Small intestine (tissue), 7 donors: Measurements from ENCODE around the gene PTGR3. TPM values are rescaled to one million over a fixed set of nuclear protein-coding genes. Genes with fewer than 3 reads are reported as not detected.

Experiments used
- DNase-seq, 2 donors: peaks; one replicate each; pipeline versions ENCODE4 v3.0.0 to v3.0.0-alpha.2; 2013
- FAIRE-seq: peaks from 2 replicates; lab custom pipeline; 2012; peaks lifted over from hg19 to GRCh38; lab: Jason Lieb, UNC
- H3K27ac ChIP-seq, 3 donors: one replicate each; pipeline ENCODE4 v1.5.1; 2013; ENCODE audit warnings: low read length in 2 of 3, mild to moderate bottlenecking in 2 of 3, control low read depth in 1 of 3, inconsistent platforms in 1 of 3, low read depth in 1 of 3, moderate library complexity in 1 of 3
- H3K27me3 ChIP-seq, 3 donors: one replicate each; pipeline ENCODE4 v1.6.1; 2013; ENCODE audit warnings: low read length in 3 of 3, inconsistent platforms in 1 of 3; ENCODE audit not compliant: control insufficient read depth in 3 of 3, insufficient read depth in 3 of 3
- H3K36me3 ChIP-seq, 3 donors: one replicate each; pipeline ENCODE4 v1.6.1; 2013; ENCODE audit warnings: low read length in 3 of 3, inconsistent platforms in 1 of 3, low read depth in 1 of 3, mild to moderate bottlenecking in 1 of 3, moderate library complexity in 1 of 3; ENCODE audit not compliant: control insufficient read depth in 3 of 3, insufficient read depth in 2 of 3
- H3K4me1 ChIP-seq, 3 donors: one replicate each; pipeline ENCODE4 v1.6.1; 2013; ENCODE audit warnings: low read length in 2 of 3, inconsistent platforms in 1 of 3, low read depth in 1 of 3, mild to moderate bottlenecking in 1 of 3, moderate library complexity in 1 of 3; ENCODE audit not compliant: control insufficient read depth in 3 of 3, insufficient read depth in 2 of 3
- H3K4me3 ChIP-seq, 3 donors: one replicate each; pipeline ENCODE4 v1.5.1; 2013; ENCODE audit warnings: low read length in 3 of 3, control low read depth in 1 of 3, inconsistent platforms in 1 of 3, low read depth in 1 of 3, mild to moderate bottlenecking in 1 of 3, moderate library complexity in 1 of 3
- H3K9me3 ChIP-seq, 2 donors: one replicate each; pipeline ENCODE4 v1.6.1; 2013; ENCODE audit warnings: low read depth in 1 of 2, low read length in 1 of 2; ENCODE audit not compliant: control insufficient read depth in 2 of 2, insufficient read depth in 1 of 2
- WGBS, 3 donors: extraction: QIAGEN DNeasy Blood & Tissue Kit; methylation state at CpG; one replicate each; pipeline ENCODE4 v1.1.7; 2013; 5-methylcytosine and 5-hydroxymethylcytosine counted together
- polyA plus RNA-seq, 4 donors: library from polyadenylated mRNA; stranded (reverse) in 3 of 4; unstranded in 1 of 4; fragments of 200-250 nt in 3 of 4; fragments of 120-200 nt in 1 of 4; gene quantifications; one replicate each; pipeline versions ENCODE4 v1.2.1 to v1.2.3, GENCODE V29; 2013
- donor health status: healthy with polysubstance abuse.
- donor health status: control.
- donor health status: control.
- donor health status: Bipolar disorder and iron deficiency.
- donor health status: healthy.

Gene PTGR3
- polyA plus RNA-seq, 4 donors, result 11.6 to 49.7 (median 22.1) TPM

DNA sequence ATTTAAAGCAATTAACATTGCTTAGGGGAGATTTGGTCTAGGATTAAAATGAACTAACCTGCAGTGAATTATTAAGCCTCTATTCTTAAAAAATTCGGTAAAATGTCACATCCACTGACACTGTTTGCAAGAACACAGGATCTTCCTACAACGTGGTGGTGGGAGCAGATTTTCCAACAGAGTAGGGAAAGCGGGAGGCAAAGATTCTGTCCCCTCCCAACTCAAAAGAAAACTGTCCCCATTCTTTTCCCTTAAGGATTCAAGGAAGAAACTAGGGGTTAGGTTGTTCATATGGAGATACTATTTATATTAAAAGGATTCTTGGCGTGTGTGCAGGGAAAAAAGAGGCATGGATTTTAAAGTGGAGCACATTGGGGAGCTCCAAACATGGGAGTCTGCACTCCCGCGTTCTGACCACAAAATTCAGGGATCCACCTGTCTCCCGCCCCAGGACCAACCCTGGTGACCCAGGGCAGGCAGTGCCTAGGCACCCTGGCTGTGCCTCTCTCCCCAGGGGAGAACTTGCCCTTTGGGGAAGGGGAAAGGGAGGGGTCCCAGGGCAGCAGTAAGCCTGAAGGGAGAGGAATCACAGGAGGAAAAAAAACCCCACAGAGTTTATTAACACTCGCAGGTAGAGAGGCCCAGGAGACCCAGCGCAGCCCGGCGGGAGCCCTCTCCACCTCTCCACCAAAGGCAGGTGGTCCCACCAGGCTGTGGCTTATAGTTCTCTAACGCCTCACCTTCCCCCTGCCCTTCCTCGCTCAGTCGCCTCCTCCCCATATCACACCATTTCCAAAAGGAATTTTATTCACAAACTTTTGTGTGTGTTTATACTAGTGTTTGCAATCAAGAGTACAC lies 2.3 kb downstream of the PTGR3 start:
- peaks cover 0 to 5% (median 3%) of the 10 kb centered on the region in 3 donors for H3K36me3 ChIP-seq
- H3K27me3 ChIP-seq, result peaks cover 0 to 7% (median 0%) of the 10 kb centered on the region in 3 donors
- peak overlapping the region in 2 of 3 donors; percentile 29 to 96 for H3K27ac ChIP-seq
- FAIRE-seq (no peak), DNase-seq (peak in 1 of 2 donors; percentile 24)
- peak overlapping the region in 1 of 3 donors; percentile 83 for H3K4me3 ChIP-seq
- peaks cover 2 to 28% (median 9%) of the 10 kb centered on the region in 3 donors for H3K4me1 ChIP-seq
- 65 to 77% (median 71%) methylated on average over 14 of the region's 14 CpGs for WGBS, 3 donors
- H3K9me3 ChIP-seq, result no peaks in the 10 kb centered on the region

DNA sequence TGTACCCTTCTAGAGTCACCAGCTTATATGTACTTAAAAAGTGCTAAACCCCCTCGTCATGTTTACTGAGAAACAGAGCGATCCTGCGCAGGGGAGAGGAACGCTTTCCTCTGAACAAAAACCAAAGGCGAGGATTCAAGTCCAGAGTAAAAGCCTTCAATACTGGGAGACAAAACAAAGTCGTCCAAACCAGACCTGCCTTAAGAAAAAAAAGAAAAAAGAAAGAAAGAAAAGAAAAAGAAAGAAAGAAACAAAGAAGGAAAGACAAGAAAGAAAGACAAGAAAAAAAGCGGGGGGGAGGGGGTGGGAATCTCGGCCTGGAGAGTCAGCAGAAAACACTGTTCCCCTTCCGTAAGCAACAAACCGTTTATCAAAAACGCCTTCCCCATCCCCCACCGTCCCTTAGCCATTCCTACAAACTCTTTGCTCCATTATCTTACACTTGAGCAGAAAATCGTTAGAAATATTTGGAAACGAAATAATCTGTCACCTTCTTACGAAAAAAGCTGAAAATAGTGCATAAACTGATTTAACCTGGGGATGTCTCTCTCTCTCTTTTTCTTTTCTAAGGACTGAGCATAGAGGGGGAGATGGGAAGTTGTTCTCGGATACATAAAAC lies 3.3 kb downstream of the PTGR3 start:
- DNase-seq (peak in 1 of 2 donors; percentile 28), FAIRE-seq (no peak)
- 69 to 78% (median 73%) methylated on average over 16 of the region's 16 CpGs for WGBS, 3 donors
- Histone ChIP-seq H3K27me3 (peaks cover 0 to 7% (median 0%) of the 10 kb centered on the region in 3 donors), H3K4me1 (peaks cover 2 to 28% (median 9%) of the 10 kb centered on the region in 3 donors), H3K27ac (peak overlapping the region in 2 of 3 donors; percentile 45 to 48), H3K4me3 (peak overlapping the region in 2 of 3 donors; percentile 28 to 56), H3K36me3 (peaks cover 0 to 9% (median 3%) of the 10 kb centered on the region in 3 donors), H3K9me3 (no peaks in the 10 kb centered on the region)

DNA sequence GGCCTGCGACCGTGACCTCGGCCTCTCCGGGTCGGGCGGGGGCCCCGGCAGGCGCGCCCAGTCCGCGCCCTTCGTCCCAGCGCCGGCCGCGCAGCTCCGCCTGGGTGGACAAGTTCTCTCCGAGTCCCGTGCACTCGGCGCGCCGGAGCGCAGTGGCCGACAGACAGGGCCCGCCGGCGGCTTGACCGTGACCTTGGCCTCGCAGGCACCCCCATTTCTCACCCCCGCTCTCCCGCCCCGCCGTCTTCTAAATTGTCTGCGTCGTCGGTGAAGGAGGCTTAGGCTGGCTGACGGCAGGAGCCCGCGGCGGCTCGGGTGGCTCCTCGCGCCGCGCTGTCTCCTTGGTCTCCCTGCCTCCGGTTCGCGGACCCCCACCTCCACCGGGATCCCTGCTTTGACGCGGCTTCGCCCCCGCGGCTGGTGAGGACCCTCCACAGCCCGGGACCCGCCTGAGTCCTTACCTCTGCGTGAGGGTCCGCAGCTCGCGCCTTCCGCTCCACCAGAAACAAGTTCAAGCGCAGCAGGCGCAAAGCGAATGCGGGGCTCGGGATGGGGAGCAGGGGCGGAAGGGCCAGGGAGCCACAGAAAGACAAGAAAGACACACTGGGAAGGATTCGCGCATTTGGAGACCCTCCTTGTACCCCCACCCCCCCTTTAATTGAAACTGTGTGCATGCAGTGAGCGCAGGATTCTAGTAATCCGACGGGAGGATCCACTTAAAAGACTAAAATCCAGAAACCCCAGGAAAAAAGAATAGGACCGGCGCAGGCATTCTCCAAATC lies 4.0 kb downstream of the PTGR3 start:
- Histone ChIP-seq H3K9me3 (no peaks in the 10 kb centered on the region), H3K4me3 (peak overlapping the region; percentile 28 to 56 (median 46)), H3K36me3 (peaks cover 2 to 15% (median 3%) of the 10 kb centered on the region in 3 donors), H3K27me3 (peaks cover 0 to 7% (median 0%) of the 10 kb centered on the region in 3 donors), H3K4me1 (peaks cover 2 to 24% (median 9%) of the 10 kb centered on the region in 3 donors), H3K27ac (peak overlapping the region in 2 of 3 donors; percentile 45 to 48)
- 16 to 27% (median 21%) methylated on average over 58 to 75 of the region's 75 CpGs for WGBS, 3 donors
- no peak for FAIRE-seq
- DNase-seq, result peak in 1 of 2 donors; percentile 74

GRCh38 chr18:75204269-75204731 lies 4.6 kb downstream of the PTGR3 start:
- Histone ChIP-seq H3K27ac (peak overlapping the region in 2 of 3 donors; percentile 45 to 48), H3K27me3 (peaks cover 0 to 7% (median 0%) of the 10 kb centered on the region in 3 donors), H3K4me3 (peak overlapping the region in 2 of 3 donors; percentile 46 to 56), H3K36me3 (peaks cover 2 to 15% (median 3%) of the 10 kb centered on the region in 3 donors), H3K9me3 (no peaks in the 10 kb centered on the region), H3K4me1 (peaks cover 2 to 24% (median 9%) of the 10 kb centered on the region in 3 donors)
- DNase-seq, result no peak
- FAIRE-seq, result no peak
- WGBS, 3 donors, result 16 to 37% (median 24%) methylated on average over 35 of the region's 35 CpGs

- peak in 1 of 2 donors; percentile 40 for DNase-seq
Observed at GRCh38 chr18:75203416-75204268, 5.3 kb downstream of the PTGR3 start.

GRCh38 chr18:75202696-75203365 lies 6.1 kb downstream of the PTGR3 start:
- H3K27me3 ChIP-seq, result peaks cover 0 to 7% (median 0%) of the 10 kb centered on the region in 3 donors
- H3K4me1 ChIP-seq, result peaks cover 2 to 24% (median 9%) of the 10 kb centered on the region in 3 donors
- no peaks in the 10 kb centered on the region for H3K9me3 ChIP-seq
- DNase-seq, result no peak
- no peak overlapping the region for H3K4me3 ChIP-seq
- no peak overlapping the region for H3K27ac ChIP-seq
- WGBS, 3 donors, result 83 to 92% (median 89%) methylated on average over 6 of the region's 6 CpGs
- FAIRE-seq, result no peak
- peaks cover 2 to 18% (median 3%) of the 10 kb centered on the region in 3 donors for H3K36me3 ChIP-seq

More at GRCh38 chr18:75203416-75204268, 5.3 kb downstream of the PTGR3 start:
- peaks cover 0 to 7% (median 0%) of the 10 kb centered on the region in 3 donors for H3K27me3 ChIP-seq
- FAIRE-seq, result no peak
- WGBS, 3 donors, result 50 to 61% (median 56%) methylated on average over 24 of the region's 24 CpGs
- peak overlapping the region in 2 of 3 donors; percentile 1 to 40 for H3K27ac ChIP-seq
- H3K4me1 ChIP-seq, result peaks cover 2 to 24% (median 9%) of the 10 kb centered on the region in 3 donors
- H3K36me3 ChIP-seq, result peaks cover 2 to 15% (median 3%) of the 10 kb centered on the region in 3 donors
- no peaks in the 10 kb centered on the region for H3K9me3 ChIP-seq
- peak overlapping the region in 2 of 3 donors; percentile 46 to 56 for H3K4me3 ChIP-seq
